Natural killer cell (primary cell): Measurements from ENCODE around the gene ZNF407. TPM values are rescaled to one million over a fixed set of nuclear protein-coding genes. Genes with fewer than 3 reads are reported as not detected.
A peak's percentile ranks its signal among the peaks of the same experiment; 100 is the strongest.

ENCODE experiments used
- ATAC-seq, 3 donors: fragments of 150-1000 bp in 2 of 3; fragments of 200-7000 bp in 1 of 3; cut with Tn5 transposase; 1 replicate in 1 of 3; 2 replicates in 2 of 3; pipeline ENCODE4 v1.10.0; 2021; ENCODE audit warnings: mild to moderate bottlenecking in 2 of 3, moderate library complexity in 2 of 3
- DNase-seq, 2 donors: peaks; one replicate each; pipeline versions ENCODE4 v3.0.0 to v3.0.0-alpha.2; 2013 to 2021; ENCODE audit warnings: mixed read lengths in 1 of 2
- H3K27ac ChIP-seq: one replicate; pipeline ENCODE4 v1.5.1; 2013; ENCODE audit warnings: mild to moderate bottlenecking, low read length
- H3K27me3 ChIP-seq: one replicate; pipeline ENCODE4 v1.6.1; 2013; ENCODE audit warnings: low read length; ENCODE audit not compliant: control insufficient read depth, insufficient read depth
- H3K36me3 ChIP-seq: one replicate; pipeline ENCODE4 v1.6.1; 2013; ENCODE audit warnings: low read length; ENCODE audit not compliant: control insufficient read depth, insufficient read depth
- H3K4me1 ChIP-seq: one replicate; pipeline ENCODE4 v1.6.1; 2013; ENCODE audit warnings: low read length; ENCODE audit not compliant: control insufficient read depth, insufficient read depth
- H3K4me3 ChIP-seq: one replicate; pipeline ENCODE4 v1.5.1; 2013; ENCODE audit warnings: low read length
- H3K9me3 ChIP-seq: one replicate; pipeline ENCODE4 v1.6.1; 2013; ENCODE audit warnings: low read length; ENCODE audit not compliant: control insufficient read depth, insufficient read depth
- H3K27ac Mint-ChIP-seq, 2 donors: one replicate each; pipeline ENCODE4 v1.8.0; 2022; ENCODE audit warnings: mild to moderate bottlenecking in 2 of 2, mixed read lengths in 2 of 2, moderate library complexity in 1 of 2
- H3K27me3 Mint-ChIP-seq, 2 donors: one replicate each; pipeline ENCODE4 v1.8.0; 2022; ENCODE audit warnings: low read depth in 2 of 2, mixed read lengths in 2 of 2
- H3K36me3 Mint-ChIP-seq: one replicate; pipeline ENCODE4 v1.8.0; 2022; ENCODE audit warnings: mixed read lengths
- H3K4me1 Mint-ChIP-seq, 2 donors: one replicate each; pipeline ENCODE4 v1.8.0; 2022; ENCODE audit warnings: mixed read lengths in 2 of 2
- H3K4me3 Mint-ChIP-seq: one replicate; pipeline ENCODE4 v1.8.0; 2022; ENCODE audit warnings: mild to moderate bottlenecking, moderate library complexity, mixed read lengths
- H3K9me3 Mint-ChIP-seq, 2 donors: one replicate each; pipeline ENCODE4 v1.8.0; 2022; ENCODE audit warnings: mixed read lengths in 2 of 2
- WGBS: methylation state at CpG from one replicate; pipeline ENCODE4 v1.1.7; 2013; ENCODE audit warnings: missing lambda C conversion rate; ENCODE audit not compliant: insufficient coverage; 5-methylcytosine and 5-hydroxymethylcytosine counted together
- intact Hi-C: fragments of 100-400 bp; cut with micrococcal nuclease; formaldehyde crosslinking; loops from one replicate; pipeline ENCODE4 v1.14.2; 2022
- total RNA-seq, 4 donors: library from RNA; stranded (reverse); fragments of 120-200 nt in 1 of 4; gene quantifications; one replicate each; pipeline versions ENCODE4 v1.2.3 to v1.2.4, GENCODE V29; 2013 to 2022
- TF ChIP-seq, protein P1 (sequence below): fragments of 200-600 bp; IDR thresholded peaks from one replicate; pipeline ENCODE4 v1.8.0; 2022; ENCODE audit warnings: antibody characterized with exemption

ZNF407 gene
- total RNA-seq, 3 donors from 2014 or later (not counting 1 experiment from before 2014, with no cell fraction given) = 28.4 to 36.7 (median 36.3) TPM

DNA sequence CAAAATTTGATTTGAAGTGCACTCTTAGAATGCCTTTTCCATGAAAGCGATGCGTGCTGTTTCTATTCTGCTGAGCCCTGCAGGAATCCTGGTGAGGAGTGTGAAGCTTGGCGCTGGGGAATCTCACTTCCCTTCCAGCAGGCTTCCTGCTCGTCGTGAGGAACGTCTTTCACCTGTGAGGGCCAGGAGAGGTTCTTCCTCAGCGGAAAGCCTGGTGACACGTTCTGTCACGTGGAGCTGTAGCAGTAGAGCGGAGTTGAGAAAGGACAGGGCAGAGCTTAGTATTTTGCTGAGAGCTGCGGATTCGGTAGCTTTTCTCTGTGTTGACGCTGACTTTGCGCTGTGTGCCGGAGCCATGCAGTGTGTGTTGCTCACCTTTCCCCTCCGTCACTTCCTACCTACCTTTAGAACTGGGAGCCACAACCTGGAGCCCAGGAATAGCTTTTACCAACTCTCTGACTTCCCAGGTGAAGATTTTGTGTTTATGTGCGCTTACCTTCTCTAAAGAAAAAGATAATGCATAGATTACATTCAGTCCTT is 316.5 kb downstream of the ZNF407 start:
- DNase-seq = no peak
- Mint-ChIP-seq H3K36me3 (no peaks in the 10 kb centered on the region), H3K27me3 (no peaks in the 10 kb centered on the region), H3K4me1 (no peaks in the 10 kb centered on the region), H3K27ac (no peak overlapping the region), H3K4me3 (no peak overlapping the region), H3K9me3 (no peaks in the 10 kb centered on the region)
- H3K4me3 ChIP-seq = no peak overlapping the region
- H3K27me3 ChIP-seq = no peaks in the 10 kb centered on the region
- ATAC-seq = no peak
- H3K4me1 ChIP-seq = peaks cover 6% of the 10 kb centered on the region
- WGBS = 96% methylated on average over 16 of the region's 17 CpGs
- intact Hi-C loops = no loop called here
- H3K9me3 ChIP-seq = no peaks in the 10 kb centered on the region
- H3K27ac ChIP-seq = no peak overlapping the region
- no peaks in the 10 kb centered on the region for H3K36me3 ChIP-seq
- TF ChIP-seq, protein P1, sequence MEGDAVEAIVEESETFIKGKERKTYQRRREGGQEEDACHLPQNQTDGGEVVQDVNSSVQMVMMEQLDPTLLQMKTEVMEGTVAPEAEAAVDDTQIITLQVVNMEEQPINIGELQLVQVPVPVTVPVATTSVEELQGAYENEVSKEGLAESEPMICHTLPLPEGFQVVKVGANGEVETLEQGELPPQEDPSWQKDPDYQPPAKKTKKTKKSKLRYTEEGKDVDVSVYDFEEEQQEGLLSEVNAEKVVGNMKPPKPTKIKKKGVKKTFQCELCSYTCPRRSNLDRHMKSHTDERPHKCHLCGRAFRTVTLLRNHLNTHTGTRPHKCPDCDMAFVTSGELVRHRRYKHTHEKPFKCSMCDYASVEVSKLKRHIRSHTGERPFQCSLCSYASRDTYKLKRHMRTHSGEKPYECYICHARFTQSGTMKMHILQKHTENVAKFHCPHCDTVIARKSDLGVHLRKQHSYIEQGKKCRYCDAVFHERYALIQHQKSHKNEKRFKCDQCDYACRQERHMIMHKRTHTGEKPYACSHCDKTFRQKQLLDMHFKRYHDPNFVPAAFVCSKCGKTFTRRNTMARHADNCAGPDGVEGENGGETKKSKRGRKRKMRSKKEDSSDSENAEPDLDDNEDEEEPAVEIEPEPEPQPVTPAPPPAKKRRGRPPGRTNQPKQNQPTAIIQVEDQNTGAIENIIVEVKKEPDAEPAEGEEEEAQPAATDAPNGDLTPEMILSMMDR = no peak

DNA sequence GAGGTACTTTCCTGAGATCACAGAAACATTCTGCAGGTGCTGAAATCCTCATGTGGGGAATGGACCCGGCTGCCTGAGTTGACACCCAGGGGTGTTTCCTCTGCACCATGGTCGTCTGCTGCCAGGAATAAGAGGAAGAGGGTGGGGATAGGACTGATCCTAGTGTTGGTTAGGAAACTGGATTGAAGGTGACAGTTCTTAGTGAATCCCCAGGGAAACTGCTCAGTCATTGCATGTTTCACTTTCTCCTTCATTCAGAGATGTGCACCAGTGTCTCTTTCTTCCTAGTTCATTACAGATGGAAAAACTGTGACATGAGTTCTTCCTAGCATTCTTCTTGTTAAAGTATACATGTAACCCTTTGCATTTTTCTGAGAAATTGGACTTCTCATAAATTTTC is 317.0 kb downstream of the ZNF407 start:
- no peaks in the 10 kb centered on the region for H3K4me1 Mint-ChIP-seq
- no peak overlapping the region for H3K27ac Mint-ChIP-seq
- 32% methylated on average over 2 of the region's 2 CpGs for WGBS
- H3K4me3 ChIP-seq = no peak overlapping the region
- H3K4me3 Mint-ChIP-seq = no peak overlapping the region
- TF ChIP-seq, protein P1 = no peak
- ATAC-seq (no peak), DNase-seq (no peak)
- H3K27me3 ChIP-seq = no peaks in the 10 kb centered on the region
- H3K36me3 Mint-ChIP-seq = no peaks in the 10 kb centered on the region
- intact Hi-C loops = no loop called here
- no peaks in the 10 kb centered on the region for H3K36me3 ChIP-seq
- H3K4me1 ChIP-seq = peaks cover 6% of the 10 kb centered on the region
- no peaks in the 10 kb centered on the region for H3K9me3 Mint-ChIP-seq
- no peaks in the 10 kb centered on the region for H3K9me3 ChIP-seq
- H3K27ac ChIP-seq = no peak overlapping the region
- H3K27me3 Mint-ChIP-seq = no peaks in the 10 kb centered on the region

DNA sequence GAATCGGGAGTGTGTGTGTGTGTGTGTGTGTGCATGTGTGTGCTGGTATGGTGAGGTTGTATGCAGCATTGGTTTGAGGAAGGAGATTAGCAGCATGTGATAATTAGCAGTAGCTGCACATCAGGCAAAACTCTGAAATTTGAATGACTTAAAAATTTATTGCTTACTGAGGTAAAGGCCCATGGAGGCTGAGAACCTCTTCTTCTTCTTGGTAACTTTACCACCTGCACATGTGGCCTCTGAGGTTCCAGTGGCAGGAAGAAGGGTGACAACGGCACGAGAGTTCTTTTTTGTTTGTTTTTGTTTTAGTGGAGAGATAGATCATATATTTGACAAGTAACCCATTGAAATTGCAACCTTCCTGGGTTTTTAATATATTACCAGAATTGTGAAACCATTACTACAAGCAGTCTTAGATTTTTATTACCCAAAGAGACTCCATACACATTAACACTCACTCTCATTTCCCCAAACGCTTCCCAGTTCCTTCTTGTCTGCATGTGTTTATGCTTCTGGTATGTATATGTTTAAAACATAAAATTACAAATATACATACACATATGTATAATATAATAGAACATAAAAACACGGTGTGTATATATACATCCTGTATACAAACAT is 319.2 kb downstream of the ZNF407 start:
- Histone ChIP-seq H3K27ac (no peak overlapping the region), H3K4me1 (peaks cover 6% of the 10 kb centered on the region), H3K27me3 (no peaks in the 10 kb centered on the region), H3K4me3 (no peak overlapping the region), H3K36me3 (peaks cover 3% of the 10 kb centered on the region), H3K9me3 (no peaks in the 10 kb centered on the region)
- H3K4me1 Mint-ChIP-seq = no peaks in the 10 kb centered on the region
- DNase-seq (peak in 1 of 2 donors; percentile 7), ATAC-seq (no peak)
- H3K36me3 Mint-ChIP-seq = no peaks in the 10 kb centered on the region
- TF ChIP-seq, protein P1 = no peak
- no peak overlapping the region for H3K4me3 Mint-ChIP-seq
- no peaks in the 10 kb centered on the region for H3K9me3 Mint-ChIP-seq
- no peak overlapping the region for H3K27ac Mint-ChIP-seq
- H3K27me3 Mint-ChIP-seq = no peaks in the 10 kb centered on the region
- intact Hi-C loops = no loop called here
- 73% methylated on average over 1 of the region's 5 CpGs for WGBS
